ENCODE results near the gene OARD1.
"Not testable (repeated sequence)": the region's sequence is repeated elsewhere in the genome, so short reads cannot be mapped to it uniquely, and the experiment has no call there.

Gene OARD1

GRCh38 chr6:41025966-41026530, 46.1 kb downstream of the OARD1 start:
- no peak for DNase-seq (ENCODE audit: low spot score)

- no peak for DNase-seq (ENCODE audit: low spot score)
These were observed 49.0 kb downstream of the OARD1 start for GRCh38 chr6:41023114-41023513.

- no peak for DNase-seq (ENCODE audit: low spot score)
These were observed 49.9 kb downstream of the OARD1 start for GRCh38 chr6:41022294-41022693.

- no peak for DNase-seq (ENCODE audit: low spot score)
These were observed 50.3 kb downstream of the OARD1 start for GRCh38 chr6:41021832-41022231.

GRCh38 chr6:41017663-41018062, 54.5 kb downstream of the OARD1 start:
- no peak for DNase-seq (ENCODE audit: low spot score)

- DNase-seq (ENCODE audit: low spot score): not testable (repeated sequence)
These were observed 56.3 kb downstream of the OARD1 start for GRCh38 chr6:41015860-41016259.

GRCh38 chr6:41014780-41015179, 57.4 kb downstream of the OARD1 start:
- no peak for DNase-seq (ENCODE audit: low spot score)
